Mesenchymal stem cell (in vitro differentiated cells and primary cell): ENCODE data around the gene ALPI.

Source experiments
- DNase-seq: peaks from one replicate; pipeline ENCODE4 v3.0.0-alpha.2; 2013
- H2AFZ ChIP-seq: one replicate; pipeline ENCODE4 v1.6.1; 2013; ENCODE audit warnings: low read depth, mild to moderate bottlenecking, control low read depth, inconsistent platforms, low read length, moderate library complexity
- H2AK5ac ChIP-seq: 2 replicates; pipeline ENCODE4 v1.6.1; 2013; ENCODE audit warnings: low read length, moderate library complexity, mild to moderate bottlenecking, inconsistent platforms; ENCODE audit not compliant: severe bottlenecking
- H2BK120ac ChIP-seq: one replicate; pipeline ENCODE4 v1.6.1; 2013; ENCODE audit warnings: low read depth, mild to moderate bottlenecking, inconsistent platforms, low read length, moderate library complexity
- H2BK12ac ChIP-seq, 2 experiments: one replicate each; pipeline ENCODE4 v1.6.1; 2013; ENCODE audit warnings: inconsistent platforms in 2 of 2, low read length in 2 of 2, mild to moderate bottlenecking in 2 of 2, moderate library complexity in 2 of 2, control low read depth in 1 of 2
- H2BK15ac ChIP-seq: one replicate; pipeline ENCODE4 v1.6.1; 2013; ENCODE audit warnings: mild to moderate bottlenecking, low read depth, inconsistent platforms; ENCODE audit not compliant: poor library complexity, severe bottlenecking
- H2BK5ac ChIP-seq: 2 replicates; pipeline ENCODE4 v1.6.1; 2013; ENCODE audit warnings: low read depth, mild to moderate bottlenecking, low read length, control low read depth, inconsistent platforms; ENCODE audit not compliant: poor library complexity, severe bottlenecking
- H3K14ac ChIP-seq, 2 experiments: one replicate each; pipeline ENCODE4 v1.6.1; 2013; ENCODE audit warnings: inconsistent platforms in 2 of 2, low read length in 2 of 2, control low read depth in 1 of 2, mild to moderate bottlenecking in 1 of 2, moderate library complexity in 1 of 2
- H3K18ac ChIP-seq, 2 experiments: one replicate each; pipeline ENCODE4 v1.6.1; 2013; ENCODE audit warnings: inconsistent platforms in 2 of 2, low read length in 2 of 2, control low read depth in 1 of 2, low read depth in 1 of 2, mild to moderate bottlenecking in 1 of 2
- H3K23ac ChIP-seq, 2 experiments: one replicate each; pipeline ENCODE4 v1.6.1; 2013; ENCODE audit warnings: inconsistent platforms in 2 of 2, low read length in 2 of 2, mild to moderate bottlenecking in 2 of 2, moderate library complexity in 2 of 2, control low read depth in 1 of 2
- H3K27ac ChIP-seq: 2 replicates; pipeline ENCODE4 v1.5.1; 2013; ENCODE audit warnings: mild to moderate bottlenecking, moderate library complexity, low read length, control low read depth, inconsistent platforms; ENCODE audit not compliant: poor library complexity, severe bottlenecking
- H3K27me3 ChIP-seq, 2 experiments: 2 replicates each; pipeline versions ENCODE4 v1.6.1 to v1.7.0; 2013; ENCODE audit warnings: low read length in 2 of 2, mild to moderate bottlenecking in 2 of 2, moderate library complexity in 2 of 2, control low read depth in 1 of 2, inconsistent platforms in 1 of 2; ENCODE audit not compliant: control insufficient read depth in 1 of 2, insufficient read depth in 1 of 2
- H3K36me3 ChIP-seq, 2 experiments: 2 replicates each; pipeline versions ENCODE4 v1.6.1 to v1.7.0; 2013; ENCODE audit warnings: low read length in 2 of 2, control low read depth in 1 of 2, inconsistent platforms in 1 of 2, low read depth in 1 of 2, mild to moderate bottlenecking in 1 of 2; ENCODE audit not compliant: insufficient read depth in 2 of 2, control insufficient read depth in 1 of 2
- H3K4ac ChIP-seq, 2 experiments: one replicate each; pipeline ENCODE4 v1.6.1; 2013; ENCODE audit warnings: inconsistent platforms in 2 of 2, low read length in 2 of 2, mild to moderate bottlenecking in 2 of 2, moderate library complexity in 2 of 2, control low read depth in 1 of 2, low read depth in 1 of 2
- H3K4me1 ChIP-seq: 2 replicates; pipeline ENCODE4 v1.6.1; 2013; ENCODE audit warnings: low read depth, low read length, control low read depth; ENCODE audit not compliant: control insufficient read depth, insufficient read depth
- H3K4me2 ChIP-seq: 2 replicates; pipeline ENCODE4 v1.6.1; 2013; ENCODE audit warnings: low read length, mild to moderate bottlenecking, inconsistent platforms; ENCODE audit not compliant: poor library complexity, severe bottlenecking
- H3K4me3 ChIP-seq, 2 experiments: 2 replicates each; pipeline versions ENCODE4 v1.5.1 to v1.7.0; 2013; ENCODE audit warnings: low read length in 2 of 2, mild to moderate bottlenecking in 2 of 2, control low read depth in 1 of 2, low read depth in 1 of 2; ENCODE audit not compliant: insufficient read depth in 1 of 2
- H3K79me1 ChIP-seq: replicated peaks from 2 replicates; pipeline ENCODE4 v1.6.1; 2013; ENCODE audit warnings: mild to moderate bottlenecking, control low read depth, low read length, inconsistent platforms; ENCODE audit not compliant: poor library complexity, severe bottlenecking
- H3K9ac ChIP-seq: 2 replicates; pipeline ENCODE4 v1.7.0; 2013; ENCODE audit warnings: mild to moderate bottlenecking, low read length, moderate library complexity
- H3K9me3 ChIP-seq: 2 replicates; pipeline ENCODE4 v1.7.0; 2013; ENCODE audit warnings: mild to moderate bottlenecking, low read length; ENCODE audit not compliant: control insufficient read depth
- H4K8ac ChIP-seq: one replicate; pipeline ENCODE4 v1.6.1; 2013; ENCODE audit warnings: inconsistent platforms, mild to moderate bottlenecking, low read length, moderate library complexity
- H4K91ac ChIP-seq: one replicate; pipeline ENCODE4 v1.6.1; 2013; ENCODE audit warnings: mild to moderate bottlenecking, low read length, inconsistent platforms
- WGBS: methylation state at CpG from one replicate; pipeline ENCODE4 v1.1.7; 2013; ENCODE audit warnings: mixed read lengths; 5-methylcytosine and 5-hydroxymethylcytosine counted together

ALPI gene

GRCh38 chr2:232486558-232487384 lies 30.8 kb downstream of the ALPI start:
- no peak overlapping the region for H3K18ac ChIP-seq
- 7% methylated on average over 65 of the region's 74 CpGs for WGBS

GRCh38 chr2:232487385-232488096 lies 31.6 kb downstream of the ALPI start, which contains the start of gene ECEL1:
ECEL1 (minus strand) TSS chr2:232487834; CDS start chr2:232486653, 1,181 bp downstream.
- H3K4me1 ChIP-seq = peaks cover 14% of the 10 kb centered on the region
- H3K79me1 ChIP-seq = no peaks in the 10 kb centered on the region
- no peak for DNase-seq
- H2BK120ac ChIP-seq = no peak within 1 kb of the TSS
- no peak within 1 kb of the TSS for H3K14ac ChIP-seq
- H3K18ac ChIP-seq = no peak within 1 kb of the TSS
- no peak within 1 kb of the TSS for H4K8ac ChIP-seq
- no peaks in the 10 kb centered on the region for H3K36me3 ChIP-seq
- peaks cover 76 to 85% of the 10 kb centered on the region in 2 experiments for H3K27me3 ChIP-seq
- H4K91ac ChIP-seq = no peak within 1 kb of the TSS
- no peak within 1 kb of the TSS for H3K4ac ChIP-seq
- H2AK5ac ChIP-seq = no peak within 1 kb of the TSS
- WGBS = 4% methylated on average over 24 of the region's 102 CpGs
- no peak within 1 kb of the TSS for H2BK5ac ChIP-seq
- no peak within 1 kb of the TSS for H3K27ac ChIP-seq
- no peak within 1 kb of the TSS for H2BK15ac ChIP-seq
- no peak within 1 kb of the TSS for H3K9ac ChIP-seq
- H2BK12ac ChIP-seq = no peak within 1 kb of the TSS
- no peaks in the 10 kb centered on the region for H3K9me3 ChIP-seq
- H3K4me3 ChIP-seq = no peak within 1 kb of the TSS
- peak within 1 kb of the TSS in 1 of 2 experiments; percentile 14 for H3K23ac ChIP-seq
- no peak within 1 kb of the TSS for H2AFZ ChIP-seq
- H3K4me2 ChIP-seq = peak within 1 kb of the TSS; percentile 40

More at GRCh38 chr2:232486558-232487384, 30.8 kb downstream of the ALPI start:
- H3K4ac ChIP-seq = no peak overlapping the region
- no peak overlapping the region for H3K27ac ChIP-seq
- no peak overlapping the region for H3K14ac ChIP-seq
- H3K4me1 ChIP-seq = peaks cover 14% of the 10 kb centered on the region
- no peak for DNase-seq
- H3K9me3 ChIP-seq = no peaks in the 10 kb centered on the region
- no peaks in the 10 kb centered on the region for H3K36me3 ChIP-seq
- H2AFZ ChIP-seq = no peak overlapping the region
- H3K4me2 ChIP-seq = peak overlapping the region; percentile 40
- no peak overlapping the region for H4K91ac ChIP-seq
- H2BK120ac ChIP-seq = no peak overlapping the region
- no peak overlapping the region for H2BK15ac ChIP-seq
- no peak overlapping the region for H3K9ac ChIP-seq
- no peak overlapping the region for H2AK5ac ChIP-seq
- H2BK5ac ChIP-seq = no peak overlapping the region
- H3K23ac ChIP-seq = no peak overlapping the region
- H3K4me3 ChIP-seq = no peak overlapping the region
- no peaks in the 10 kb centered on the region for H3K79me1 ChIP-seq
- H4K8ac ChIP-seq = no peak overlapping the region
- peaks cover 74 to 87% of the 10 kb centered on the region in 2 experiments for H3K27me3 ChIP-seq
- no peak overlapping the region for H2BK12ac ChIP-seq

GRCh38 chr2:232488097-232488711 lies 32.3 kb downstream of the ALPI start:
- DNase-seq = no peak
- Histone ChIP-seq H3K36me3 (no peaks in the 10 kb centered on the region), H3K4ac (no peak overlapping the region), H3K4me3 (no peak overlapping the region), H2BK15ac (no peak overlapping the region), H2BK120ac (no peak overlapping the region), H4K91ac (no peak overlapping the region), H3K23ac (peak overlapping the region in 1 of 2 experiments; percentile 14), H2BK12ac (no peak overlapping the region), H3K4me1 (peaks cover 14% of the 10 kb centered on the region), H3K14ac (no peak overlapping the region), H3K18ac (no peak overlapping the region), H3K4me2 (no peak overlapping the region), H2AFZ (no peak overlapping the region), H3K9me3 (no peaks in the 10 kb centered on the region), H3K9ac (no peak overlapping the region), H3K79me1 (no peaks in the 10 kb centered on the region), H3K27me3 (peaks cover 82 to 86% of the 10 kb centered on the region in 2 experiments), H4K8ac (no peak overlapping the region), H2AK5ac (no peak overlapping the region), H3K27ac (no peak overlapping the region), H2BK5ac (no peak overlapping the region)
- 20% methylated on average over 14 of the region's 16 CpGs for WGBS
